ENCODE measurements around the gene AUTS2. TPM values are rescaled to one million over a fixed set of nuclear protein-coding genes. Genes with fewer than 3 reads are reported as not detected.

Gene AUTS2
- total RNA-seq, 1 donor from 2014 or later: 80.6 TPM

GRCh38 chr7:69609541-69610373 is 11.5 kb downstream of the AUTS2 start:
- Mint-ChIP-seq H3K4me1 (ENCODE audit: unreplicated experiment) (peaks cover 21% of the 10 kb centered on the region), H3K27ac (ENCODE audit: unreplicated experiment) (no peak overlapping the region), H3K4me3 (ENCODE audit: unreplicated experiment) (no peak overlapping the region), H3K27me3 (ENCODE audit: unreplicated experiment) (no peaks in the 10 kb centered on the region), H3K36me3 (ENCODE audit: unreplicated experiment) (no peaks in the 10 kb centered on the region), H3K9me3 (ENCODE audit: unreplicated experiment) (no peaks in the 10 kb centered on the region)
- no peak for TF ChIP-seq CTCF (IDR thresholded peaks at IDR 0.05)
- DNase-seq (ENCODE audit: extremely low spot score, unreplicated experiment): no peak

- no peak for DNase-seq (ENCODE audit: extremely low spot score, unreplicated experiment)
- no peaks in the 10 kb centered on the region for H3K36me3 Mint-ChIP-seq (ENCODE audit: unreplicated experiment)
- peaks cover 21% of the 10 kb centered on the region for H3K4me1 Mint-ChIP-seq (ENCODE audit: unreplicated experiment)
- no peaks in the 10 kb centered on the region for H3K27me3 Mint-ChIP-seq (ENCODE audit: unreplicated experiment)
- no peak overlapping the region for H3K27ac Mint-ChIP-seq (ENCODE audit: unreplicated experiment)
- no peak overlapping the region for H3K4me3 Mint-ChIP-seq (ENCODE audit: unreplicated experiment)
- H3K9me3 Mint-ChIP-seq (ENCODE audit: unreplicated experiment): no peaks in the 10 kb centered on the region
- no peak for TF ChIP-seq CTCF (IDR thresholded peaks at IDR 0.05)
Measured at GRCh38 chr7:69610374-69611084, 12.3 kb downstream of the AUTS2 start.

- no peak for DNase-seq (ENCODE audit: extremely low spot score, unreplicated experiment)
- no peak overlapping the region for H3K27ac Mint-ChIP-seq (ENCODE audit: unreplicated experiment)
- H3K4me1 Mint-ChIP-seq (ENCODE audit: unreplicated experiment): peaks cover 21% of the 10 kb centered on the region
- no peaks in the 10 kb centered on the region for H3K36me3 Mint-ChIP-seq (ENCODE audit: unreplicated experiment)
- no peaks in the 10 kb centered on the region for H3K9me3 Mint-ChIP-seq (ENCODE audit: unreplicated experiment)
- no peaks in the 10 kb centered on the region for H3K27me3 Mint-ChIP-seq (ENCODE audit: unreplicated experiment)
- no peak overlapping the region for H3K4me3 Mint-ChIP-seq (ENCODE audit: unreplicated experiment)
- no peak for TF ChIP-seq CTCF (IDR thresholded peaks at IDR 0.05)
Measured at GRCh38 chr7:69612981-69613380, 14.7 kb downstream of the AUTS2 start.

- H3K27me3 Mint-ChIP-seq (ENCODE audit: unreplicated experiment): no peaks in the 10 kb centered on the region
- H3K4me1 Mint-ChIP-seq (ENCODE audit: unreplicated experiment): peaks cover 19% of the 10 kb centered on the region
- no peak overlapping the region for H3K27ac Mint-ChIP-seq (ENCODE audit: unreplicated experiment)
- H3K36me3 Mint-ChIP-seq (ENCODE audit: unreplicated experiment): no peaks in the 10 kb centered on the region
- H3K4me3 Mint-ChIP-seq (ENCODE audit: unreplicated experiment): no peak overlapping the region
- no peak for DNase-seq (ENCODE audit: extremely low spot score, unreplicated experiment)
- TF ChIP-seq CTCF (IDR thresholded peaks at IDR 0.05): no peak
- H3K9me3 Mint-ChIP-seq (ENCODE audit: unreplicated experiment): no peaks in the 10 kb centered on the region
Measured at GRCh38 chr7:69613846-69614245, 15.6 kb downstream of the AUTS2 start.

GRCh38 chr7:69615685-69616084 is 17.4 kb downstream of the AUTS2 start:
- Mint-ChIP-seq H3K27me3 (ENCODE audit: unreplicated experiment) (no peaks in the 10 kb centered on the region), H3K9me3 (ENCODE audit: unreplicated experiment) (no peaks in the 10 kb centered on the region), H3K27ac (ENCODE audit: unreplicated experiment) (no peak overlapping the region), H3K4me3 (ENCODE audit: unreplicated experiment) (no peak overlapping the region), H3K4me1 (ENCODE audit: unreplicated experiment) (peaks cover 22% of the 10 kb centered on the region), H3K36me3 (ENCODE audit: unreplicated experiment) (no peaks in the 10 kb centered on the region)
- TF ChIP-seq CTCF (IDR thresholded peaks at IDR 0.05): no peak
- no peak for DNase-seq (ENCODE audit: extremely low spot score, unreplicated experiment)
